Hepatocyte (in vitro differentiated cells): ENCODE results near the gene AVPR1A. TPM values are rescaled to one million over a fixed set of nuclear protein-coding genes. Genes with fewer than 3 reads are reported as not detected.

Experiments used
- DNase-seq: peaks from one replicate; pipeline ENCODE4 v3.0.0-alpha.2; 2016; ENCODE audit warnings: low spot score
- H2AFZ ChIP-seq: fragments of 200-600 bp; sonication (generic); 2 replicates; pipeline ENCODE4 v1.6.0; 2016; ENCODE audit warnings: antibody characterized with exemption, mild to moderate bottlenecking
- H3K27ac ChIP-seq: fragments of 200-600 bp; sonication (generic); 2 replicates; pipeline ENCODE4 v1.5.1; 2016; ENCODE audit warnings: mild to moderate bottlenecking
- H3K27me3 ChIP-seq: fragments of 200-600 bp; sonication (generic); 2 replicates; pipeline ENCODE4 v1.6.1; 2016
- H3K36me3 ChIP-seq: fragments of 200-600 bp; sonication (generic); replicated peaks from 2 replicates; pipeline ENCODE4 v1.5.1; 2016; ENCODE audit warnings: low read depth; ENCODE audit not compliant: insufficient read depth
- H3K4me1 ChIP-seq: fragments of 200-600 bp; sonication (generic); 2 replicates; pipeline ENCODE4 v1.5.1; 2016; ENCODE audit warnings: mild to moderate bottlenecking, moderate library complexity; ENCODE audit not compliant: insufficient read depth
- H3K4me2 ChIP-seq: fragments of 200-600 bp; sonication (generic); 2 replicates; pipeline ENCODE4 v1.6.0; 2016
- H3K4me3 ChIP-seq: fragments of 200-600 bp; sonication (generic); 2 replicates; pipeline ENCODE4 v1.5.1; 2016; ENCODE audit warnings: mild to moderate bottlenecking
- H3K79me2 ChIP-seq: fragments of 200-600 bp; sonication (generic); 2 replicates; pipeline ENCODE4 v1.6.0; 2017; ENCODE audit warnings: mild to moderate bottlenecking
- H3K9me2 ChIP-seq: fragments of 200-600 bp; sonication (generic); replicated peaks from 2 replicates; pipeline ENCODE4 v1.6.0; 2017; ENCODE audit warnings: mild to moderate bottlenecking; ENCODE audit not compliant: insufficient read depth
- H3K9me3 ChIP-seq: fragments of 200-600 bp; sonication (generic); 2 replicates; pipeline ENCODE4 v1.5.1; 2016; ENCODE audit warnings: low read depth, mild to moderate bottlenecking
- H4K20me1 ChIP-seq: fragments of 200-600 bp; sonication (generic); 2 replicates; pipeline ENCODE4 v1.6.0; 2016; ENCODE audit warnings: mild to moderate bottlenecking; ENCODE audit not compliant: insufficient read depth, poor library complexity, severe bottlenecking
- CTCF ChIP-seq: fragments of 200-600 bp; sonication (generic); IDR thresholded peaks from 2 replicates; pipeline ENCODE4 v1.5.1; 2016; ENCODE audit warnings: antibody characterized with exemption, mild to moderate bottlenecking; ENCODE audit not compliant: poor library complexity
- EZH2 ChIP-seq: fragments of 200-600 bp; sonication (generic); IDR thresholded peaks from 2 replicates; pipeline ENCODE4 v1.6.1; 2016; ENCODE audit warnings: antibody characterized with exemption, mild to moderate bottlenecking, borderline replicate concordance
- EZH2phosphoT487 ChIP-seq: fragments of 200-600 bp; sonication (generic); IDR thresholded peaks from one replicate; pipeline ENCODE4 v1.6.1; 2018; ENCODE audit warnings: antibody characterized with exemption, mild to moderate bottlenecking, low read depth, moderate library complexity; ENCODE audit not compliant: unreplicated experiment, severe bottlenecking
- WGBS: methylation state at CpG from one replicate; pipeline ENCODE4 v1.1.6; 2016; ENCODE audit warnings: low lambda C conversion rate; ENCODE audit errors: missing lambda C conversion rate; 5-methylcytosine and 5-hydroxymethylcytosine counted together
- polyA plus RNA-seq: library from polyadenylated mRNA; unstranded; fragments of >200 nt; fragmentation: Nextera tagmentation; extraction: Ambion mirVana; gene quantifications from 2 replicates; pipeline ENCODE4 v1.2.1, GENCODE V29; 2016
- total RNA-seq: library from RNA; depleted of rRNA; stranded (reverse); fragments of >200 nt; gene quantifications from 2 replicates; pipeline ENCODE4 v1.2.3, GENCODE V29; 2014

AVPR1A gene
- total and polyA plus RNA-seq, 2 experiments from 2014 or later, result 0.58 to 2.4 TPM

GRCh38 chr12:63164911-63165310, 13.9 kb upstream of the AVPR1A start:
- H4K20me1 ChIP-seq, result no peaks in the 10 kb centered on the region
- no peak overlapping the region for H3K4me2 ChIP-seq
- no peaks in the 10 kb centered on the region for H3K79me2 ChIP-seq
- WGBS, result 92% methylated on average over 2 of the region's 2 CpGs
- no peak overlapping the region for H3K27ac ChIP-seq
- no peak for DNase-seq
- no peaks in the 10 kb centered on the region for H3K4me1 ChIP-seq
- H3K27me3 ChIP-seq, result no peaks in the 10 kb centered on the region
- H3K9me2 ChIP-seq, result no peaks in the 10 kb centered on the region
- H3K36me3 ChIP-seq, result no peaks in the 10 kb centered on the region
- no peaks in the 10 kb centered on the region for H3K9me3 ChIP-seq
- no peak for TF ChIP-seq EZH2
- no peak for TF ChIP-seq CTCF
- H3K4me3 ChIP-seq, result no peak overlapping the region
- no peak overlapping the region for H2AFZ ChIP-seq

- no peak overlapping the region for H3K4me2 ChIP-seq
- H2AFZ ChIP-seq, result no peak overlapping the region
- H3K4me3 ChIP-seq, result no peak overlapping the region
- no peaks in the 10 kb centered on the region for H3K36me3 ChIP-seq
- DNase-seq, result no peak
- 63% methylated on average over 1 of the region's 1 CpG for WGBS
- no peaks in the 10 kb centered on the region for H3K27me3 ChIP-seq
- no peaks in the 10 kb centered on the region for H3K9me2 ChIP-seq
- H3K9me3 ChIP-seq, result no peaks in the 10 kb centered on the region
- H3K27ac ChIP-seq, result no peak overlapping the region
- TF ChIP-seq EZH2phosphoT487, result no peak
- no peak for TF ChIP-seq EZH2
- TF ChIP-seq CTCF, result no peak
- no peaks in the 10 kb centered on the region for H3K4me1 ChIP-seq
- H4K20me1 ChIP-seq, result no peaks in the 10 kb centered on the region
- H3K79me2 ChIP-seq, result no peaks in the 10 kb centered on the region
These were observed 12.5 kb upstream of the AVPR1A start for GRCh38 chr12:63163541-63163940.

GRCh38 chr12:63155375-63155774, 4.4 kb upstream of the AVPR1A start:
- Histone ChIP-seq H3K27ac (no peak overlapping the region), H3K27me3 (peaks cover 19% of the 10 kb centered on the region), H2AFZ (no peak overlapping the region), H3K4me2 (no peak overlapping the region), H3K9me2 (no peaks in the 10 kb centered on the region), H3K79me2 (no peaks in the 10 kb centered on the region), H4K20me1 (no peaks in the 10 kb centered on the region), H3K9me3 (no peaks in the 10 kb centered on the region), H3K36me3 (no peaks in the 10 kb centered on the region), H3K4me3 (no peak overlapping the region), H3K4me1 (peaks cover 10% of the 10 kb centered on the region)
- no peak for TF ChIP-seq CTCF
- no peak for DNase-seq
- 88% methylated on average over 2 of the region's 2 CpGs for WGBS

GRCh38 chr12:63154560-63154959, 3.6 kb upstream of the AVPR1A start:
- no peak for TF ChIP-seq CTCF
- TF ChIP-seq EZH2phosphoT487, result no peak
- TF ChIP-seq EZH2, result no peak
- peaks cover 15% of the 10 kb centered on the region for H3K4me1 ChIP-seq
- H2AFZ ChIP-seq, result no peak overlapping the region
- 86% methylated on average over 5 of the region's 5 CpGs for WGBS
- H3K4me3 ChIP-seq, result no peak overlapping the region
- no peak for DNase-seq
- H4K20me1 ChIP-seq, result no peaks in the 10 kb centered on the region
- no peaks in the 10 kb centered on the region for H3K9me3 ChIP-seq
- no peak overlapping the region for H3K4me2 ChIP-seq
- H3K36me3 ChIP-seq, result no peaks in the 10 kb centered on the region
- no peaks in the 10 kb centered on the region for H3K79me2 ChIP-seq
- H3K27me3 ChIP-seq, result peaks cover 27% of the 10 kb centered on the region
- no peak overlapping the region for H3K27ac ChIP-seq
- H3K9me2 ChIP-seq, result no peaks in the 10 kb centered on the region
